H1 (cell line): ENCODE results near the gene TRIM28.
A peak's percentile ranks its signal among the peaks of the same experiment; 100 is the strongest.

Experiments used
- ASH2L ChIP-seq: fragments of 200-600, 300-600 bp; sonication (generic); IDR thresholded peaks from one replicate; pipeline ENCODE4 v1.7.1; 2017; ENCODE audit warnings: low read length
- NRF1 ChIP-seq: IDR thresholded peaks from 2 replicates; pipeline ENCODE4 v1.6.1; 2011; ENCODE audit warnings: mild to moderate bottlenecking, low read depth, low read length, improper control_type of control experiment
- POLR2A ChIP-seq, 2 experiments: IDR thresholded peaks; 1 replicate in 1 of 2; 2 replicates in 1 of 2; pipeline ENCODE4 v1.6.1; 2011; ENCODE audit warnings: low read depth in 2 of 2, low read length in 2 of 2, mild to moderate bottlenecking in 2 of 2; ENCODE audit errors: control extremely low read depth in 1 of 2
- RAD21 ChIP-seq, 2 experiments: IDR thresholded peaks in 1 of 2; conservative IDR thresholded peaks in 1 of 2; 2 replicates each; pipeline ENCODE4 v1.6.1; 2011; ENCODE audit warnings: low read depth in 2 of 2, low read length in 2 of 2, improper control_type of control experiment in 1 of 2, inconsistent platforms in 1 of 2, mild to moderate bottlenecking in 1 of 2, moderate library complexity in 1 of 2
- RFX5 ChIP-seq: IDR thresholded peaks from 2 replicates; pipeline ENCODE4 v1.6.1; 2011; ENCODE audit warnings: low read depth, low read length, improper control_type of control experiment, borderline replicate concordance
- TF ChIP-seq, protein P1 (sequence below): IDR thresholded peaks from 2 replicates; pipeline ENCODE4 v1.6.1; 2012; ENCODE audit warnings: low read length, inconsistent platforms

DNA sequence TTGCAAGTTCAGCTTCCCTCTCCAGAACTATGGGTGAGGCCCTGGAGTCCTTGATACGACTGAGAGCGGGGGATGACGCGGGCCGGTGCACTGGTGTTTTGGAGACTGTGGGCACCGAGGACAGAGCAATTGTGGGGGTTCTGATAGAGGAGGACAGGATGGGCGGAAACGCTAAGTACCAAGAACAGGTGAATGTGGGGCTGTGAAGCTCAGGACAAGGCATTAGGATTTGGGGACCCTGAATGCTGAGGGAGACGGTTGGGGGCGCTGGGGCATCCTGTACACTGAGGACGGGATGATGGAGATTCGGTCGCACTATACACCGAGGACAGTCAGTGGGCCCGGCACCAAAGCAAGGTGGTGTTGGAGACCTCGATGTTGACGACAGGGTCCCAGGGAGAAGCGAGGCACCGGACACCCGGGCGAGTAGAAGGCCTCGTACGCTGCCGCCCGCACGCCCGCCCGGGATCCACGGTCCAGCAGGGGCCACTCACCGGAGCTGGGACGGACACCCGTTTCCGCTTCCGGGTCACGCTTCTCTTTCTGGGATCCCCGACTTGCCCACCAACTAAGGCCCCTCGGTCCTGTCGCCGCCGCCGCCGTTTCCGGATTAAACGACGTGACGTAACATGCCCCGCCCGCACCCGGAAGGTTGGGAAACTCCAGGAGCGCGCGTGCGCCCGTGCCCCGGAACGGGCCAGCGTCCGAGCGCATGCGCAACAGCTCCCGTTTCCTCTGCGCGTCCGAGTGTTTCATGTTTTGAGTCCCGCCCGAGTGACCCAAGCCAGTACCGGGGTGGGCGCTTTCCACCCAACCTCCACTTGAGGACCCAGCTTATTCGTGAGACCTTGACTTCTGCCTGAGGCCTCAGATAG, 10.9 kb downstream of the TRIM28 start, which contains the start of gene CHMP2A:
- TF ChIP-seq POLR2A (IDR thresholded peaks at IDR 0.05; ENCODE audit: control extremely low read depth in 1 of 2, low read depth in 2 of 2, low read length in 2 of 2) (peak; percentile 90 to 96), RFX5 (no peak), RAD21 (IDR thresholded peaks at IDR 0.05 in 1 of 2, conservative IDR thresholded peaks at IDR 0.05 in 1 of 2; ENCODE audit: low read depth in 2 of 2, low read length in 2 of 2) (no peak), ASH2L (peak; percentile 62), NRF1 (peak; percentile 97)
- TF ChIP-seq, protein P1, sequence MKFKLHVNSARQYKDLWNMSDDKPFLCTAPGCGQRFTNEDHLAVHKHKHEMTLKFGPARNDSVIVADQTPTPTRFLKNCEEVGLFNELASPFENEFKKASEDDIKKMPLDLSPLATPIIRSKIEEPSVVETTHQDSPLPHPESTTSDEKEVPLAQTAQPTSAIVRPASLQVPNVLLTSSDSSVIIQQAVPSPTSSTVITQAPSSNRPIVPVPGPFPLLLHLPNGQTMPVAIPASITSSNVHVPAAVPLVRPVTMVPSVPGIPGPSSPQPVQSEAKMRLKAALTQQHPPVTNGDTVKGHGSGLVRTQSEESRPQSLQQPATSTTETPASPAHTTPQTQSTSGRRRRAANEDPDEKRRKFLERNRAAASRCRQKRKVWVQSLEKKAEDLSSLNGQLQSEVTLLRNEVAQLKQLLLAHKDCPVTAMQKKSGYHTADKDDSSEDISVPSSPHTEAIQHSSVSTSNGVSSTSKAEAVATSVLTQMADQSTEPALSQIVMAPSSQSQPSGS = no peak
